HEK293 (cell line): ENCODE measurements around the gene CARNS1.
A peak's percentile ranks its signal among the peaks of the same experiment; 100 is the strongest.

Source experiments
- CTCF ChIA-PET: fragments of 350-600 bp; formaldehyde crosslinking; extraction: SDS; loops from one replicate; lab custom pipeline; 2021; ENCODE audit warnings: antibody characterized with exemption; lab: Yijun Ruan, JAX
- POLR2A ChIA-PET: fragments of 300-600 bp; formaldehyde crosslinking; extraction: SDS; loops from one replicate; lab custom pipeline; 2020; ENCODE audit warnings: antibody characterized with exemption, inconsistent platforms; lab: Yijun Ruan, JAX
- H3K27ac ChIP-seq: fragments of 200-500 bp; sonication (Bioruptor generic); 2 replicates; pipeline ENCODE4 v1.5.1; 2014; ENCODE audit warnings: low read depth, low read length, control low read depth, inconsistent platforms; ENCODE audit errors: extremely low read depth
- H3K36me3 ChIP-seq, 2 experiments: fragments of 200-500 bp in 1 of 2; sonication (Bioruptor generic) in 1 of 2; 1 replicate in 1 of 2; 2 replicates in 1 of 2; pipeline ENCODE4 v1.5.1; 2014 to 2017; ENCODE audit warnings: inconsistent platforms in 2 of 2, low read length in 2 of 2; ENCODE audit not compliant: control insufficient read depth in 2 of 2, insufficient read depth in 1 of 2
- H3K4me1 ChIP-seq: fragments of 200-500 bp; sonication (Bioruptor generic); 2 replicates; pipeline ENCODE4 v1.5.1; 2014; ENCODE audit warnings: mild to moderate bottlenecking, low read length, inconsistent platforms; ENCODE audit not compliant: control insufficient read depth, insufficient read depth
- H3K4me3 ChIP-seq: 2 replicates; pipeline ENCODE4 v1.5.1; 2011; ENCODE audit warnings: low read depth, mild to moderate bottlenecking, control low read depth, low read length, moderate library complexity
- H3K9me3 ChIP-seq: fragments of 200-500 bp; sonication (Bioruptor generic); 2 replicates; pipeline ENCODE4 v1.5.1; 2014; ENCODE audit warnings: low read depth, low read length, inconsistent platforms; ENCODE audit not compliant: control insufficient read depth, insufficient read depth
- GLIS2 ChIP-seq: fragments of 450-650 bp; formaldehyde crosslinking; IDR thresholded peaks from 2 replicates; pipeline ENCODE4 v1.5.1; 2016; ENCODE audit warnings: missing biosample characterization, missing genetic modification characterization
- KLF10 ChIP-seq: fragments of 450-650 bp; IDR thresholded peaks from 2 replicates; pipeline ENCODE4 v1.5.1; 2018; ENCODE audit warnings: missing biosample characterization, mild to moderate bottlenecking, missing genetic modification characterization
- KLF17 ChIP-seq: fragments of 450-650 bp; formaldehyde crosslinking; IDR thresholded peaks from 2 replicates; pipeline ENCODE4 v1.5.1; 2016; ENCODE audit warnings: missing biosample characterization, missing genetic modification characterization
- MEIS1 ChIP-seq: sonication (generic); formaldehyde crosslinking; IDR thresholded peaks from 2 replicates; pipeline ENCODE4 v1.8.1; 2022; ENCODE audit warnings: missing genetic modification reagents, mild to moderate bottlenecking, borderline replicate concordance
- ZBTB20 ChIP-seq: fragments of 450-650 bp; formaldehyde crosslinking; IDR thresholded peaks from 2 replicates; pipeline ENCODE4 v1.5.1; 2016; ENCODE audit warnings: missing biosample characterization, missing genetic modification characterization
- ZNF112 ChIP-seq: fragments of 450-650 bp; formaldehyde crosslinking; IDR thresholded peaks from 2 replicates; pipeline ENCODE4 v1.5.0; 2017; ENCODE audit warnings: missing biosample characterization, missing genetic modification characterization
- ZNF121 ChIP-seq: fragments of 450-650 bp; formaldehyde crosslinking; IDR thresholded peaks from 2 replicates; pipeline ENCODE4 v1.5.1; 2016; ENCODE audit warnings: missing biosample characterization, missing genetic modification characterization
- ZNF391 ChIP-seq: fragments of 450-650 bp; formaldehyde crosslinking; IDR thresholded peaks from 2 replicates; pipeline ENCODE4 v1.5.1; 2016; ENCODE audit warnings: low read depth, missing biosample characterization, missing genetic modification characterization, borderline replicate concordance
- ZNF404 ChIP-seq: fragments of 450-650 bp; formaldehyde crosslinking; IDR thresholded peaks from 2 replicates; pipeline ENCODE4 v1.5.1; 2017; ENCODE audit warnings: missing biosample characterization, missing genetic modification characterization
- ZNF416 ChIP-seq: fragments of 450-650 bp; formaldehyde crosslinking; IDR thresholded peaks from 2 replicates; pipeline ENCODE4 v1.5.1; 2016; ENCODE audit warnings: missing biosample characterization, missing genetic modification characterization
- ZNF423 ChIP-seq: fragments of 450-650 bp; formaldehyde crosslinking; IDR thresholded peaks from 2 replicates; pipeline ENCODE4 v1.5.1; 2016; ENCODE audit warnings: missing biosample characterization, missing genetic modification characterization
- ZNF449 ChIP-seq: fragments of 450-650 bp; formaldehyde crosslinking; IDR thresholded peaks from 2 replicates; pipeline ENCODE4 v1.5.1; 2017; ENCODE audit warnings: missing biosample characterization, mild to moderate bottlenecking, missing genetic modification characterization, moderate library complexity
- ZNF501 ChIP-seq: fragments of 450-650 bp; formaldehyde crosslinking; IDR thresholded peaks from 2 replicates; pipeline ENCODE4 v1.5.1; 2016; ENCODE audit warnings: missing biosample characterization, missing genetic modification characterization
- ZNF518A ChIP-seq: fragments of 450-650 bp; formaldehyde crosslinking; conservative IDR thresholded peaks from 2 replicates; pipeline ENCODE4 v1.5.1; 2016; ENCODE audit warnings: low read depth, missing biosample characterization, missing genetic modification characterization
- ZNF571 ChIP-seq: fragments of 450-650 bp; formaldehyde crosslinking; IDR thresholded peaks from 2 replicates; pipeline ENCODE4 v1.5.0; 2017; ENCODE audit warnings: missing biosample characterization, missing genetic modification characterization
- ZNF596 ChIP-seq: fragments of 450-650 bp; IDR thresholded peaks from 2 replicates; pipeline ENCODE4 v1.5.0; 2018; ENCODE audit warnings: missing biosample characterization, mild to moderate bottlenecking, missing genetic modification characterization, moderate library complexity
- ZNF600 ChIP-seq: fragments of 450-650 bp; formaldehyde crosslinking; IDR thresholded peaks from 2 replicates; pipeline ENCODE4 v1.5.1; 2016; ENCODE audit warnings: missing biosample characterization, missing genetic modification characterization
- ZNF623 ChIP-seq: fragments of 450-650 bp; formaldehyde crosslinking; IDR thresholded peaks from 2 replicates; pipeline ENCODE4 v1.5.1; 2016; ENCODE audit warnings: missing biosample characterization, missing genetic modification characterization
- ZNF660 ChIP-seq: fragments of 450-650 bp; IDR thresholded peaks from 2 replicates; pipeline ENCODE4 v1.5.1; 2018; ENCODE audit warnings: missing biosample characterization, mild to moderate bottlenecking, missing genetic modification characterization
- ZNF76 ChIP-seq: fragments of 450-650 bp; formaldehyde crosslinking; IDR thresholded peaks from 2 replicates; pipeline ENCODE4; 2016; ENCODE audit warnings: low read depth, missing biosample characterization, missing genetic modification characterization, borderline replicate concordance
- ZSCAN30 ChIP-seq: fragments of 450-650 bp; IDR thresholded peaks from 2 replicates; pipeline ENCODE4 v1.5.1; 2018; ENCODE audit warnings: missing biosample characterization, mild to moderate bottlenecking, missing genetic modification characterization, moderate library complexity

CARNS1 gene

GRCh38 chr11:67442504-67443404 lies 27.3 kb downstream of the CARNS1 start:
- POLR2A ChIA-PET: interaction anchor here (0.5 to 2.0 kb wide), 8 partner anchors 10 to 218 kb away, joined by 3 to 10 read pairs (median 6); partner anchors contain the start of genes PPP1CA and RAD9A
- CTCF ChIA-PET: interaction anchor here (1.0 kb wide), 1 partner anchor 14 kb away, joined by 3 read pairs; the partner anchor contains the start of gene RPS6KB2
- peaks cover 0 to 43% of the 10 kb centered on the region in 2 experiments; a peak in 1 of 3 replicates for H3K36me3 ChIP-seq

GRCh38 chr11:67445515-67445914 lies 30.0 kb downstream of the CARNS1 start:
- TF ChIP-seq ZNF121 (tag by site-specific recombination) (peak; percentile 81), KLF10 (tag by site-specific recombination) (no peak), ZNF596 (tag by site-specific recombination) (no peak)
- Histone ChIP-seq H3K36me3 (peaks cover 0 to 18% of the 10 kb centered on the region in 2 experiments; a peak in 1 of 3 replicates), H3K9me3 (no peaks in the 10 kb centered on the region), H3K4me1 (no peaks in the 10 kb centered on the region), H3K4me3 (no peak overlapping the region), H3K27ac (no peak overlapping the region)
- POLR2A ChIA-PET: no interaction called here
- CTCF ChIA-PET: no interaction called here

More at GRCh38 chr11:67442504-67443404, 27.3 kb downstream of the CARNS1 start:
- Histone ChIP-seq H3K9me3 (no peaks in the 10 kb centered on the region), H3K4me1 (no peaks in the 10 kb centered on the region), H3K4me3 (peak overlapping the region; percentile 69), H3K27ac (peak overlapping the region; percentile 38)
- no peak for TF ChIP-seq ZNF449 (tag by site-specific recombination)
- TF ChIP-seq ZNF571 (tag by site-specific recombination): no peak
- TF ChIP-seq ZNF391 (tag by site-specific recombination): no peak
- TF ChIP-seq ZNF600 (tag by site-specific recombination): peak; percentile 64; the same call in 1 of the 2 replicates
- no peak for TF ChIP-seq ZNF501 (tag by site-specific recombination)
- no peak for TF ChIP-seq ZNF518A (tag by site-specific recombination)
- no peak for TF ChIP-seq ZNF416
- no peak for TF ChIP-seq ZSCAN30
- no peak for TF ChIP-seq ZNF404 (tag by site-specific recombination)
- peak; percentile 41; the same call in 1 of the 2 replicates for TF ChIP-seq GLIS2 (tag by site-specific recombination)

- no peaks in the 10 kb centered on the region for H3K4me1 ChIP-seq
- CTCF ChIA-PET: no interaction called here
These were observed 32.7 kb downstream of the CARNS1 start for GRCh38 chr11:67448220-67448609.

More at GRCh38 chr11:67448220-67448609, 32.7 kb downstream of the CARNS1 start:
- Histone ChIP-seq H3K9me3 (no peaks in the 10 kb centered on the region), H3K27ac (no peak overlapping the region), H3K4me3 (no peak overlapping the region), H3K36me3 (no peaks in the 10 kb centered on the region)
- POLR2A ChIA-PET: interaction anchor here (0.6 kb wide), 1 partner anchor 9 kb away, joined by 4 read pairs; no protein-coding TSS in a partner anchor
- TF ChIP-seq MEIS1 (CRISPR knock-in tag): no peak
- TF ChIP-seq ZNF623 (tag by site-specific recombination): no peak
- TF ChIP-seq ZNF112 (tag by site-specific recombination): no peak
- TF ChIP-seq ZNF76 (tag by site-specific recombination): no peak
- no peak for TF ChIP-seq ZNF660 (tag by site-specific recombination)
- TF ChIP-seq ZSCAN30: no peak
- no peak for TF ChIP-seq KLF17
- no peak for TF ChIP-seq ZNF423 (tag by site-specific recombination)
- no peak for TF ChIP-seq ZBTB20 (tag by site-specific recombination)
